ENCODE measurements around the gene SLC31A1.
"Not testable (repeated sequence)": the region's sequence is repeated elsewhere in the genome, so short reads cannot be mapped to it uniquely, and the experiment has no call there.

The SLC31A1 gene

GRCh38 chr9:113281356-113281755, 60.0 kb downstream of the SLC31A1 start:
- TF ChIP-seq, protein P1, sequence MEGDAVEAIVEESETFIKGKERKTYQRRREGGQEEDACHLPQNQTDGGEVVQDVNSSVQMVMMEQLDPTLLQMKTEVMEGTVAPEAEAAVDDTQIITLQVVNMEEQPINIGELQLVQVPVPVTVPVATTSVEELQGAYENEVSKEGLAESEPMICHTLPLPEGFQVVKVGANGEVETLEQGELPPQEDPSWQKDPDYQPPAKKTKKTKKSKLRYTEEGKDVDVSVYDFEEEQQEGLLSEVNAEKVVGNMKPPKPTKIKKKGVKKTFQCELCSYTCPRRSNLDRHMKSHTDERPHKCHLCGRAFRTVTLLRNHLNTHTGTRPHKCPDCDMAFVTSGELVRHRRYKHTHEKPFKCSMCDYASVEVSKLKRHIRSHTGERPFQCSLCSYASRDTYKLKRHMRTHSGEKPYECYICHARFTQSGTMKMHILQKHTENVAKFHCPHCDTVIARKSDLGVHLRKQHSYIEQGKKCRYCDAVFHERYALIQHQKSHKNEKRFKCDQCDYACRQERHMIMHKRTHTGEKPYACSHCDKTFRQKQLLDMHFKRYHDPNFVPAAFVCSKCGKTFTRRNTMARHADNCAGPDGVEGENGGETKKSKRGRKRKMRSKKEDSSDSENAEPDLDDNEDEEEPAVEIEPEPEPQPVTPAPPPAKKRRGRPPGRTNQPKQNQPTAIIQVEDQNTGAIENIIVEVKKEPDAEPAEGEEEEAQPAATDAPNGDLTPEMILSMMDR (IDR thresholded peaks at IDR 0.05; ENCODE audit: control insufficient read depth, extremely low read depth, insufficient read depth): no peak
- DNase-seq (ENCODE audit: low read depth): no peak
- no peak overlapping the region for H3K4me3 ChIP-seq (ENCODE audit: low read depth, low read length)

- H3K4me3 ChIP-seq (ENCODE audit: low read depth, low read length): no peak overlapping the region
- DNase-seq (ENCODE audit: low read depth): no peak
- TF ChIP-seq, protein P1 (IDR thresholded peaks at IDR 0.05; ENCODE audit: control insufficient read depth, extremely low read depth, insufficient read depth): no peak
Measured at GRCh38 chr9:113289091-113289490, 67.7 kb downstream of the SLC31A1 start.

- TF ChIP-seq, protein P1 (IDR thresholded peaks at IDR 0.05; ENCODE audit: control insufficient read depth, extremely low read depth, insufficient read depth): no peak
- no peak for DNase-seq (ENCODE audit: low read depth)
- no peak overlapping the region for H3K4me3 ChIP-seq (ENCODE audit: low read depth, low read length)
Measured at GRCh38 chr9:113290052-113290607, 68.8 kb downstream of the SLC31A1 start.

- TF ChIP-seq, protein P1 (IDR thresholded peaks at IDR 0.05; ENCODE audit: control insufficient read depth, extremely low read depth, insufficient read depth): no peak
- no peak overlapping the region for H3K4me3 ChIP-seq (ENCODE audit: low read depth, low read length)
- no peak for DNase-seq (ENCODE audit: low read depth)
Measured at GRCh38 chr9:113293285-113293878, 72.0 kb downstream of the SLC31A1 start.

- not testable (repeated sequence) for H3K4me3 ChIP-seq (ENCODE audit: low read depth, low read length); DNase-seq (ENCODE audit: low read depth)
Measured at GRCh38 chr9:113296247-113296646, 74.9 kb downstream of the SLC31A1 start.

DNA sequence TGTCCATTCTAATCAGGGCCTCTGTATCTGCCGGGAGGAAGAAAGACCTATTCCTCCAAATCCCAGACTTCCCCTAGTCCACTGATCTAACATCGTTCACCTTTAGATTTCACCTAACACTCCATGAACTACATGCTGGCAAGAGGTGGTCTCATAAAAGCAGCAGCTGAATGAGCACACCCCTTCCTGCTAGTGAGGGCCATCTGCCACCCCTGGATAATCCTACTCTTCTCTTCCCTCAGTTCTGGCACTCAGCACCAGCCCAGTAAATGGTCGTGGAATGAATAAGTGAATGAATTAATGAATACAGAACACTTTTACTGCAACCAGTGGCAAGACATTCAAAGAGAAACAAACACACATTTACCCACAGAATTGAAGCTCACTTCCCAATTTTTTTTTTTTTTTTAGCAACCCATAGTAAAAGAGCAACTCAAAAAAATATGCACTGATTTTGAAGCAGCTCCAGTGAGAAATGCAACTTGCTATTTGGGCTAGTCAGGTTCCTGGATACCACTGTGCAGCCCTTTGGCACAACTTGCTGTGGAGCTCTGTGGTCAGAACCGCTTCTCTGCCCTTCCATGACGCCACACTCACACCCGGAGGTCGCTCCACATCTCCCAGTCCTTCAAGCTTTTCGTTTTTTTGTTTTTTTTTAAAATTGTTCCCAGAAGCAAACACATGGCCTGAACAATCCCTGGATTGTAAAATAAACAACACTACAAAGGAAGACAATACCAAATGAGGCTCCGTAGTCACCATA, 75.6 kb downstream of the SLC31A1 start:
- H3K4me3 ChIP-seq (ENCODE audit: low read depth, low read length): no peak overlapping the region
- no peak for DNase-seq (ENCODE audit: low read depth)
- TF ChIP-seq, protein P1 (IDR thresholded peaks at IDR 0.05; ENCODE audit: control insufficient read depth, extremely low read depth, insufficient read depth): no peak

- DNase-seq (ENCODE audit: low read depth): no peak
- TF ChIP-seq, protein P1 (IDR thresholded peaks at IDR 0.05; ENCODE audit: control insufficient read depth, extremely low read depth, insufficient read depth): no peak
- no peak overlapping the region for H3K4me3 ChIP-seq (ENCODE audit: low read depth, low read length)
Measured at GRCh38 chr9:113298311-113298710, 77.0 kb downstream of the SLC31A1 start.
